Stomach (tissue), 9 donors: Measurements from ENCODE around the gene CD19. TPM values are rescaled to one million over a fixed set of nuclear protein-coding genes. Genes with fewer than 3 reads are reported as not detected.

Experiments
- DNase-seq, 2 donors: peaks; one replicate each; pipeline versions ENCODE4 v3.0.0 to v3.0.0-alpha.2; 2013 to 2019
- H3K27ac ChIP-seq, 5 donors: fragments of 200-600 bp in 4 of 5; sonication (generic) in 4 of 5; one replicate each; pipeline ENCODE4 v1.5.1; 2013 to 2019; ENCODE audit warnings: mild to moderate bottlenecking in 1 of 5, moderate library complexity in 1 of 5
- H3K27me3 ChIP-seq, 3 donors: fragments of 200-600 bp; sonication (generic); one replicate each; pipeline ENCODE4 v1.5.1; 2017 to 2019; ENCODE audit warnings: mixed run types in 1 of 3
- H3K36me3 ChIP-seq, 4 donors: fragments of 200-600 bp; sonication (generic); 1 replicate in 3 of 4; 2 replicates in 1 of 4; pipeline ENCODE4 v1.5.1; 2016 to 2019
- H3K4me1 ChIP-seq, 4 donors: fragments of 200-600 bp; sonication (generic); one replicate each; pipeline ENCODE4 v1.5.1; 2016 to 2019
- H3K4me3 ChIP-seq, 4 donors: fragments of 200-600 bp; sonication (generic) in 3 of 4; one replicate each; pipeline ENCODE4 v1.5.1; 2016 to 2019; ENCODE audit warnings: mild to moderate bottlenecking in 1 of 4
- H3K9me3 ChIP-seq, 4 donors: fragments of 200-600 bp; sonication (generic); one replicate each; pipeline ENCODE4 v1.5.1; 2016 to 2019
- EP300 ChIP-seq: sonication (generic); formaldehyde crosslinking; IDR thresholded peaks from one replicate; pipeline ENCODE4 v1.6.1; 2017; ENCODE audit warnings: antibody characterized with exemption
- POLR2A ChIP-seq, 4 donors: fragments of 450-650 bp; IDR thresholded peaks; one replicate each; pipeline ENCODE4 v1.6.1; 2016; ENCODE audit warnings: antibody characterized with exemption in 4 of 4, control low read depth in 2 of 4, mild to moderate bottlenecking in 1 of 4, moderate library complexity in 1 of 4
- POLR2AphosphoS5 ChIP-seq, 3 donors: sonication (generic); formaldehyde crosslinking; IDR thresholded peaks; one replicate each; pipeline ENCODE4 v1.6.1; 2016; ENCODE audit warnings: antibody characterized with exemption in 3 of 3
- WGBS, 5 donors: extraction: QIAGEN DNeasy Blood & Tissue Kit in 3 of 5; methylation state at CpG; one replicate each; pipeline versions ENCODE4 v1.1.5 to v1.1.7; 2013 to 2018; 5-methylcytosine and 5-hydroxymethylcytosine counted together
- intact Hi-C: fragments of 100-400 bp; cut with DNase I; formaldehyde crosslinking; loops from one replicate; pipeline ENCODE4 v1.15.1; 2023; ENCODE audit warnings: low total_unique reads
- polyA plus RNA-seq, 3 donors: library from polyadenylated mRNA; stranded (reverse); fragments of 200-250 nt; gene quantifications; one replicate each; pipeline ENCODE4 v1.2.3, GENCODE V29; 2013
- total RNA-seq, 5 donors: library from RNA; depleted of rRNA; stranded (reverse); fragments of >200 nt; gene quantifications; one replicate each; pipeline versions ENCODE4 v1.1.0 to v1.2.3, GENCODE V29; 2014 to 2016
- TF ChIP-seq, protein P1 (sequence below), 7 experiments: fragments of 450-650 bp in 4 of 7; fragments of 200-600 bp in 3 of 7; sonication (generic) in 3 of 7; IDR thresholded peaks; one replicate each; pipeline ENCODE4 v1.5.1; 2016 to 2019; ENCODE audit warnings: antibody characterized with exemption in 7 of 7, control low read depth in 2 of 7, mild to moderate bottlenecking in 1 of 7
- donor health status: healthy with polysubstance abuse.
- donor health status: Bipolar disorder and iron deficiency.
- donor health status: healthy.

Gene CD19
- total and polyA plus RNA-seq, 8 donors: 0.29 to 3.8 (median 0.56) TPM; not detected in 3

DNA sequence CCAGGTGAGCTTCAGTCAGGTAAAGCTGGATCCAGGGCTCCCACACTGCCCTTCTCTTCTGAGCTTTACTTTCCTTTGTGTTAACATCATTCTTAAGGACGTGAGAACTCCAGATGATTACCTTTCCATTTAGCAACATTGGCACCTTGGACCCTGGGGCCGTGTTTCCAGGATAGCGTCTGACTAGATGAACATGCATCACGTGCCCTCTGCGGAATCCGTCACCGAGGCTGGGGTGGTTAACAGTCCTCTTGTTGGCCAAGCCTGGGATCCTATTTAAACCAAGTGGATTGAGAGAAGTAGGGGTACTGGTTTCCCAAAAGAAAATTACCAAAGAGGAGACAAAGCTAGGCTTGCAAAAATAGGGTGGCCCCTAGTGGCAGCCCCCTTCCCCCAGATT, 49.2 kb downstream of the CD19 start:
- no peaks in the 10 kb centered on the region for H3K27me3 ChIP-seq
- H3K36me3 ChIP-seq: peaks cover 48 to 96% (median 90%) of the 10 kb centered on the region in 4 donors
- H3K27ac ChIP-seq: no peak overlapping the region
- intact Hi-C loops: no loop called here
- no peak overlapping the region for H3K4me3 ChIP-seq
- H3K9me3 ChIP-seq: no peaks in the 10 kb centered on the region
- 84 to 97% (median 97%) methylated on average over 7 of the region's 7 CpGs for WGBS, 5 donors
- H3K4me1 ChIP-seq: peaks cover 0 to 32% (median 11%) of the 10 kb centered on the region in 4 donors
- TF ChIP-seq, protein P1, sequence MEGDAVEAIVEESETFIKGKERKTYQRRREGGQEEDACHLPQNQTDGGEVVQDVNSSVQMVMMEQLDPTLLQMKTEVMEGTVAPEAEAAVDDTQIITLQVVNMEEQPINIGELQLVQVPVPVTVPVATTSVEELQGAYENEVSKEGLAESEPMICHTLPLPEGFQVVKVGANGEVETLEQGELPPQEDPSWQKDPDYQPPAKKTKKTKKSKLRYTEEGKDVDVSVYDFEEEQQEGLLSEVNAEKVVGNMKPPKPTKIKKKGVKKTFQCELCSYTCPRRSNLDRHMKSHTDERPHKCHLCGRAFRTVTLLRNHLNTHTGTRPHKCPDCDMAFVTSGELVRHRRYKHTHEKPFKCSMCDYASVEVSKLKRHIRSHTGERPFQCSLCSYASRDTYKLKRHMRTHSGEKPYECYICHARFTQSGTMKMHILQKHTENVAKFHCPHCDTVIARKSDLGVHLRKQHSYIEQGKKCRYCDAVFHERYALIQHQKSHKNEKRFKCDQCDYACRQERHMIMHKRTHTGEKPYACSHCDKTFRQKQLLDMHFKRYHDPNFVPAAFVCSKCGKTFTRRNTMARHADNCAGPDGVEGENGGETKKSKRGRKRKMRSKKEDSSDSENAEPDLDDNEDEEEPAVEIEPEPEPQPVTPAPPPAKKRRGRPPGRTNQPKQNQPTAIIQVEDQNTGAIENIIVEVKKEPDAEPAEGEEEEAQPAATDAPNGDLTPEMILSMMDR (IDR thresholded peaks at IDR 0.05): no peak
- TF ChIP-seq POLR2AphosphoS5 (IDR thresholded peaks at IDR 0.05) (no peak), POLR2A (IDR thresholded peaks at IDR 0.05) (no peak), EP300 (no peak)
- no peak for DNase-seq

DNA sequence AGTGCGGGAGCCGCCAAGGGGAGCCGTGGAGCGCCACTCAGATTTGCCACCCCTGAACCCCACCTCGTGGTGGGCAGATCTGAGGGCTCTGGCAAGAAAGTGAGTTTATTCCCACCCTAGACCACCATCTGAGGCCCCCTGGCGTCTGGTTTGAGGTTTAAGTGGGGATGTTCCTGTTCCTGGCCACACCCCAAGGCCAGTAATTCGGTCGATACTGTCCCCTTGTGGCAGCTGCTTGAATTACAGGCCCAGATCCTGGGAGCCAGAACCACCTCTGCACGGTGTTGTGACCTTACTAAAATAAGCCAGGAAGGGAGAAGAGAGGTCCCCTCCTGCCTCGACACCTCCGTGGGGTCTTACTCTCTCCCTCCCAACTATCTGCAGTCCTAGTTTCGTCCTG, 49.7 kb downstream of the CD19 start:
- peaks cover 0 to 3% (median 0%) of the 10 kb centered on the region in 4 donors for H3K9me3 ChIP-seq
- intact Hi-C loops: no loop called here
- H3K27ac ChIP-seq: no peak overlapping the region
- peaks cover 50 to 98% (median 92%) of the 10 kb centered on the region in 4 donors for H3K36me3 ChIP-seq
- WGBS, 5 donors: 75 to 84% (median 79%) methylated on average over 7 to 12 of the region's 12 CpGs
- no peak overlapping the region for H3K4me3 ChIP-seq
- DNase-seq: no peak
- no peaks in the 10 kb centered on the region for H3K27me3 ChIP-seq
- TF ChIP-seq EP300 (no peak), POLR2AphosphoS5 (IDR thresholded peaks at IDR 0.05) (no peak), POLR2A (IDR thresholded peaks at IDR 0.05) (no peak)
- TF ChIP-seq, protein P1 (IDR thresholded peaks at IDR 0.05): peak in 2 of 7 experiments; percentile 17 to 33
- peaks cover 0 to 26% (median 5%) of the 10 kb centered on the region in 4 donors for H3K4me1 ChIP-seq

DNA sequence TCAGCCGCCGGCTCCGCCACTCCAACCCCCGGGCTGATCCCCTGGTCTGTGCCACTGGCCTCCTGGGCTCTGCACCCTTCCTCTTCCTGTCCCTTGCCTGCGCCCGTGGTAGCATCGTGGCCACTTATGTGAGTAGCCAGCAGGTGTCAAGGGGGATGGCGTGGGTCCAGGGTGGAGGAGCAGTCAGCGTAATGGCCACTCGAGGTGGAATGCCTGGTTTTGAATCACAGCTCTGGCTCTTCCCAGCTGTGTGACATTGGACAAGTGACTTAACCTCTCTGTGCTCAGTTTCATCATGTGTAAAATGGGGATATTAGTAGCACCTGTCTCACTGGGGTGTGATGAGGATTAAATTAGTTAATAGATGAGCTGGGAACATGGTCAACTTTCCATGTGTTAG, 50.6 kb downstream of the CD19 start:
- Histone ChIP-seq H3K27ac (no peak overlapping the region), H3K9me3 (peaks cover 0 to 12% (median 3%) of the 10 kb centered on the region in 4 donors), H3K27me3 (no peaks in the 10 kb centered on the region), H3K4me3 (no peak overlapping the region), H3K36me3 (peaks cover 59 to 99% (median 97%) of the 10 kb centered on the region in 4 donors), H3K4me1 (peaks cover 0 to 18% (median 3%) of the 10 kb centered on the region in 4 donors)
- DNase-seq: no peak
- intact Hi-C loops: no loop called here
- WGBS, 5 donors: 88 to 96% (median 94%) methylated on average over 8 to 10 of the region's 10 CpGs
- no peak for TF ChIP-seq EP300

DNA sequence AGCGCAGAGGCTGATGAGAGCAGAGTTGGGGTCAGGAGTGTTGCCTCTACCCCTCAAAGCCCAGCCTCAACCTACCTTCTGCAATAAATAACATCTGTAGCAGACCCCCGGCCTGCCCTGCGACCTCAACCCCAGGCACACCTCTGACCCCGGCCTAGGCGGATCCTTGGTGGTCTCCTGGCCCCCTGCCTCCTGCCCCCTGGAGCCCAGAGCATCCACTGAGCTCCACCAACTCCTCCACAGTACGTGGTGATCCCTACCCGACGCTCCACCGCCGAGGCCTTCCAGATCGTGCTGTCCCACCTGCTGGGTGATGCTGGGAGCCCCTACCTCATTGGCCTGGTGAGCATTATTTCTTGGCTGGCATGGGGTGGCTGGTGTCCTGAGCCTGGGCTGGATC, 51.2 kb downstream of the CD19 start:
- Histone ChIP-seq H3K27me3 (no peaks in the 10 kb centered on the region), H3K9me3 (peaks cover 0 to 12% (median 3%) of the 10 kb centered on the region in 4 donors), H3K4me1 (peaks cover 0 to 13% (median under 1%) of the 10 kb centered on the region in 4 donors), H3K4me3 (no peak overlapping the region), H3K36me3 (peaks cover 63 to 100% (median 100%) of the 10 kb centered on the region in 4 donors), H3K27ac (no peak overlapping the region)
- no peak for DNase-seq
- intact Hi-C loops: no loop called here
- WGBS, 5 donors: 92 to 97% (median 94%) methylated on average over 11 of the region's 11 CpGs
- no peak for TF ChIP-seq POLR2AphosphoS5 (IDR thresholded peaks at IDR 0.05)
- no peak for TF ChIP-seq POLR2A (IDR thresholded peaks at IDR 0.05)
- TF ChIP-seq, protein P1 (IDR thresholded peaks at IDR 0.05): no peak
- TF ChIP-seq EP300: no peak

DNA sequence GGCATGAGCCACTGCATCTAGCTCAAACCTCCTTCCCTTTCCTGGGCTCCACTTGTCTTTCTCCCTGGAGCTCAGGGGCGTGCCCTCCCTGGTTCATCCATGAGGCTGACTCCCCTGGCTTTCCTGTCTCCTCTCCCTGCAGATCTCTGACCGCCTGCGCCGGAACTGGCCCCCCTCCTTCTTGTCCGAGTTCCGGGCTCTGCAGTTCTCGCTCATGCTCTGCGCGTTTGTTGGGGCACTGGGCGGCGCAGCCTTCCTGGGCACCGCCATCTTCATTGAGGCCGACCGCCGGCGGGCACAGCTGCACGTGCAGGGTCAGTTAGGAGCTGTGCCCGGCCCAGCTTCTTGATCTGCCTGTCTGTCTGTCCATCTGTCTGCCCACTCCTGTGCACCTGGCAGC, 51.9 kb downstream of the CD19 start:
- intact Hi-C loops: no loop called here
- DNase-seq: no peak
- WGBS, 5 donors: 89 to 98% (median 92%) methylated on average over 17 to 18 of the region's 18 CpGs
- TF ChIP-seq, protein P1 (IDR thresholded peaks at IDR 0.05): no peak
- TF ChIP-seq EP300 (no peak), POLR2A (IDR thresholded peaks at IDR 0.05) (no peak), POLR2AphosphoS5 (IDR thresholded peaks at IDR 0.05) (no peak)
- H3K9me3 ChIP-seq: peaks cover 0 to 12% (median 3%) of the 10 kb centered on the region in 4 donors
- H3K36me3 ChIP-seq: peaks cover 66 to 100% (median 100%) of the 10 kb centered on the region in 4 donors
- peak overlapping the region in 2 of 5 donors; percentile 46 to 71 for H3K27ac ChIP-seq
- H3K27me3 ChIP-seq: no peaks in the 10 kb centered on the region
- H3K4me3 ChIP-seq: no peak overlapping the region
- H3K4me1 ChIP-seq: peaks cover 0 to 10% (median 0%) of the 10 kb centered on the region in 4 donors
